ENCODE results near the gene SLBP.

The SLBP gene

GRCh38 chr4:1655676-1656075 is 56.4 kb downstream of the SLBP start:
- TF ChIP-seq NFIC (IDR thresholded peaks at IDR 0.05) (no peak), MAX (IDR thresholded peaks at IDR 0.05) (no peak), EP300 (IDR thresholded peaks at IDR 0.05; ENCODE audit: borderline replicate concordance) (no peak), REST (IDR thresholded peaks at IDR 0.05; ENCODE audit: low read depth) (no peak), CREB1 (IDR thresholded peaks at IDR 0.05; ENCODE audit: low read depth) (no peak), FOXM1 (IDR thresholded peaks at IDR 0.05; ENCODE audit: borderline replicate concordance, low read depth) (no peak), USF1 (IDR thresholded peaks at IDR 0.05) (no peak), ZBTB7A (IDR thresholded peaks at IDR 0.05; ENCODE audit: low read depth) (no peak), TCF12 (IDR thresholded peaks at IDR 0.05; ENCODE audit: low read depth) (no peak), EGR1 (IDR thresholded peaks at IDR 0.05) (no peak), YY1 (IDR thresholded peaks at IDR 0.05; ENCODE audit: low read depth) (no peak), TAF1 (IDR thresholded peaks at IDR 0.05; ENCODE audit: low read depth) (no peak), CEBPB (IDR thresholded peaks at IDR 0.05) (no peak)

- no peak for TF ChIP-seq EP300 (IDR thresholded peaks at IDR 0.05; ENCODE audit: borderline replicate concordance)
- TF ChIP-seq CREB1 (IDR thresholded peaks at IDR 0.05; ENCODE audit: low read depth), result no peak
- no peak for TF ChIP-seq REST (IDR thresholded peaks at IDR 0.05; ENCODE audit: low read depth)
- TF ChIP-seq CEBPB (IDR thresholded peaks at IDR 0.05), result no peak
- TF ChIP-seq TEAD4 (IDR thresholded peaks at IDR 0.05), result no peak
- TF ChIP-seq FOXM1 (IDR thresholded peaks at IDR 0.05; ENCODE audit: borderline replicate concordance, low read depth), result no peak
Measured at GRCh38 chr4:1655081-1655480, 57.0 kb downstream of the SLBP start.

- TF ChIP-seq EGR1 (IDR thresholded peaks at IDR 0.05), result no peak
- no peak for TF ChIP-seq EP300 (IDR thresholded peaks at IDR 0.05; ENCODE audit: borderline replicate concordance)
- no peak for TF ChIP-seq CEBPB (IDR thresholded peaks at IDR 0.05)
- TF ChIP-seq RAD21 (IDR thresholded peaks at IDR 0.05; ENCODE audit: low read depth), result no peak
- TF ChIP-seq USF1 (IDR thresholded peaks at IDR 0.05), result no peak
- no peak for TF ChIP-seq FOXM1 (IDR thresholded peaks at IDR 0.05; ENCODE audit: borderline replicate concordance, low read depth)
- TF ChIP-seq CREB1 (IDR thresholded peaks at IDR 0.05; ENCODE audit: low read depth), result no peak
- TF ChIP-seq YY1 (IDR thresholded peaks at IDR 0.05; ENCODE audit: low read depth), result no peak
- TF ChIP-seq MAX (IDR thresholded peaks at IDR 0.05), result no peak
- TF ChIP-seq ZBTB7A (IDR thresholded peaks at IDR 0.05; ENCODE audit: low read depth), result no peak
- TF ChIP-seq REST (IDR thresholded peaks at IDR 0.05; ENCODE audit: low read depth), result no peak
- TF ChIP-seq NFIC (IDR thresholded peaks at IDR 0.05), result no peak
- no peak for TF ChIP-seq TAF1 (IDR thresholded peaks at IDR 0.05; ENCODE audit: low read depth)
- no peak for TF ChIP-seq TEAD4 (IDR thresholded peaks at IDR 0.05)
- TF ChIP-seq TCF12 (IDR thresholded peaks at IDR 0.05; ENCODE audit: low read depth), result no peak
Measured at GRCh38 chr4:1654216-1654955, 57.7 kb downstream of the SLBP start.

GRCh38 chr4:1653776-1654175 is 58.3 kb downstream of the SLBP start:
- TF ChIP-seq CREB1 (IDR thresholded peaks at IDR 0.05; ENCODE audit: low read depth) (no peak), TAF1 (IDR thresholded peaks at IDR 0.05; ENCODE audit: low read depth) (no peak), RAD21 (IDR thresholded peaks at IDR 0.05; ENCODE audit: low read depth) (no peak), REST (IDR thresholded peaks at IDR 0.05; ENCODE audit: low read depth) (no peak), EGR1 (IDR thresholded peaks at IDR 0.05) (no peak), NFIC (IDR thresholded peaks at IDR 0.05) (no peak), YY1 (IDR thresholded peaks at IDR 0.05; ENCODE audit: low read depth) (no peak), MAX (IDR thresholded peaks at IDR 0.05) (no peak), EP300 (IDR thresholded peaks at IDR 0.05; ENCODE audit: borderline replicate concordance) (no peak), TEAD4 (IDR thresholded peaks at IDR 0.05) (no peak), TCF12 (IDR thresholded peaks at IDR 0.05; ENCODE audit: low read depth) (no peak), USF1 (IDR thresholded peaks at IDR 0.05) (no peak), FOXM1 (IDR thresholded peaks at IDR 0.05; ENCODE audit: borderline replicate concordance, low read depth) (no peak), ZBTB7A (IDR thresholded peaks at IDR 0.05; ENCODE audit: low read depth) (no peak)

Measured in Ishikawa (cell line).